ENCODE results near the gene SERPINB6.

Gene SERPINB6

DNA sequence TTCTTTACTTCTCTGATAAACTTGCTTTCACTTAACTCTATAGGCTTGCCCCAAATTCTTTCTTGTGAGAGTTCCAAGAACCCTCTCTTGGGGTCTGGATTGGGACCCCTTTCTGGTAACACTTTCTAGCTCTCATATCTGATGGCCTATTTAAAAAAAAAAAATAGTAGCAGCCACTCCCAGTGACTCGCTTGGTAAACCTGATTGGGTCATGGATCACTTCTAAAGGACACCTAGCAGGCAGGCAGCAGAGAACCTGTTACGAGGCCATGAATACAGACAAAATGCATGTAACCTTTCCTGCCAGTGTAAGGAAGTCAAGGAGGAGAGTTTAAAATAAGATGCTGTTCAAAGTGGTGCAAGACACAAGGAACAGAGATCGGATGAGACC, 9.1 kb upstream of the SERPINB6 start:
- Histone ChIP-seq H3K27me3 (no peaks in the 10 kb centered on the region), H3K4me1 (no peaks in the 10 kb centered on the region), H3K4me3 (ENCODE audit: low read depth, low read length) (no peak overlapping the region), H3K36me3 (no peaks in the 10 kb centered on the region), H3K9me3 (no peaks in the 10 kb centered on the region)
- no peak for DNase-seq
- TF ChIP-seq, protein P1, sequence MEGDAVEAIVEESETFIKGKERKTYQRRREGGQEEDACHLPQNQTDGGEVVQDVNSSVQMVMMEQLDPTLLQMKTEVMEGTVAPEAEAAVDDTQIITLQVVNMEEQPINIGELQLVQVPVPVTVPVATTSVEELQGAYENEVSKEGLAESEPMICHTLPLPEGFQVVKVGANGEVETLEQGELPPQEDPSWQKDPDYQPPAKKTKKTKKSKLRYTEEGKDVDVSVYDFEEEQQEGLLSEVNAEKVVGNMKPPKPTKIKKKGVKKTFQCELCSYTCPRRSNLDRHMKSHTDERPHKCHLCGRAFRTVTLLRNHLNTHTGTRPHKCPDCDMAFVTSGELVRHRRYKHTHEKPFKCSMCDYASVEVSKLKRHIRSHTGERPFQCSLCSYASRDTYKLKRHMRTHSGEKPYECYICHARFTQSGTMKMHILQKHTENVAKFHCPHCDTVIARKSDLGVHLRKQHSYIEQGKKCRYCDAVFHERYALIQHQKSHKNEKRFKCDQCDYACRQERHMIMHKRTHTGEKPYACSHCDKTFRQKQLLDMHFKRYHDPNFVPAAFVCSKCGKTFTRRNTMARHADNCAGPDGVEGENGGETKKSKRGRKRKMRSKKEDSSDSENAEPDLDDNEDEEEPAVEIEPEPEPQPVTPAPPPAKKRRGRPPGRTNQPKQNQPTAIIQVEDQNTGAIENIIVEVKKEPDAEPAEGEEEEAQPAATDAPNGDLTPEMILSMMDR (IDR thresholded peaks at IDR 0.05; ENCODE audit: low read depth, low read length), result no peak

DNA sequence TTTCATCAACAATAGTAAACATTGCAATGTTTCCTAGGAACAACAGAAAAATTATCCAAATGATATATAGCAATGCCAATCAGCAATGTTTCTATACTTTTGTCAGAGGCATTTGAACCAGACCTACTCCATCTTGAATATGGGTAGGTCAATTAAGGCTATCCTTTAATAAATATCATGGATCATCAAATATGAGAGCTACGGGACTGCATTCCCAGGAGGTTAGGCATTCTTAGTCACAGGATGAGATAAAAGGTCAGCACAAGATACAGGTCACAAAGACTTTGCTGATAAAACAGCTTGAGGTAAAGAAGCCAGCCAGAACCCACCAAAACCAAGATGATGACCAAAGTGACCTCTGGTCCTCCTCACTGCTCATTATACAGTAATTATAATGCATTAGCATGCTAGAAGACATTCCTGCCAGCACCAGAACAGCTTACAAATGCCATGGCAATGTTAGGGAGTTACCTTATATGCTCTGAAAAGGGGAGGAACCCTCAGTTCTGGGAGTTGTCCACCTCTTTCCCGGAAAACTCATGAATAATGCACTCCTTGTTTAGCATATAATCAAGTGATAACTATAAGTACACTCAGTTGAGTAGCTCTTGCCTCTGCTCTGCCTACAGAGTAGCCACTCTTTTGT, 8.6 kb upstream of the SERPINB6 start:
- TF ChIP-seq, protein P1 (IDR thresholded peaks at IDR 0.05; ENCODE audit: low read depth, low read length), result no peak
- H3K27me3 ChIP-seq, result no peaks in the 10 kb centered on the region
- no peak overlapping the region for H3K4me3 ChIP-seq (ENCODE audit: low read depth, low read length)
- no peak for DNase-seq
- no peaks in the 10 kb centered on the region for H3K4me1 ChIP-seq
- no peaks in the 10 kb centered on the region for H3K9me3 ChIP-seq
- H3K36me3 ChIP-seq, result no peaks in the 10 kb centered on the region

DNA sequence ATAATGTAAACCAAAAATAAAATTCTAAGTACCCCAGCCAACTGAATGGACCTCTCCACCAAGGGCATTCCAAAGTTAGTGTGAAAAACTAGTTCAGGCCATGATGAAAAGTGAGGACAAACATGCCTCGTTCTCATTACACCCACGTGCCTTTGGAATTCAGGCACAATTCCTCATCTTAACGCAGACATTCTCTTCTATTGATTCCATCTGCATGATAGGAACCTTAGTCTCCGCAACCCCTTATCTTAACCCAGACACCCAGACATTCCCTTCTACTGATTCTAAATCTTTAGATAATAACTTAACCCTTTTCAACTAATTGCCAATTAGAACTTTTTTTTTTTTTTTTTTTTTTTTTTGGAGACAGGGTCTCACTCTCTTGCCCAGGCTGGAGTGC, 7.6 kb upstream of the SERPINB6 start:
- DNase-seq, result no peak
- no peaks in the 10 kb centered on the region for H3K4me1 ChIP-seq
- TF ChIP-seq, protein P1 (IDR thresholded peaks at IDR 0.05; ENCODE audit: low read depth, low read length), result no peak
- no peaks in the 10 kb centered on the region for H3K9me3 ChIP-seq
- H3K4me3 ChIP-seq (ENCODE audit: low read depth, low read length), result no peak overlapping the region
- no peaks in the 10 kb centered on the region for H3K27me3 ChIP-seq
- H3K36me3 ChIP-seq, result no peaks in the 10 kb centered on the region

DNA sequence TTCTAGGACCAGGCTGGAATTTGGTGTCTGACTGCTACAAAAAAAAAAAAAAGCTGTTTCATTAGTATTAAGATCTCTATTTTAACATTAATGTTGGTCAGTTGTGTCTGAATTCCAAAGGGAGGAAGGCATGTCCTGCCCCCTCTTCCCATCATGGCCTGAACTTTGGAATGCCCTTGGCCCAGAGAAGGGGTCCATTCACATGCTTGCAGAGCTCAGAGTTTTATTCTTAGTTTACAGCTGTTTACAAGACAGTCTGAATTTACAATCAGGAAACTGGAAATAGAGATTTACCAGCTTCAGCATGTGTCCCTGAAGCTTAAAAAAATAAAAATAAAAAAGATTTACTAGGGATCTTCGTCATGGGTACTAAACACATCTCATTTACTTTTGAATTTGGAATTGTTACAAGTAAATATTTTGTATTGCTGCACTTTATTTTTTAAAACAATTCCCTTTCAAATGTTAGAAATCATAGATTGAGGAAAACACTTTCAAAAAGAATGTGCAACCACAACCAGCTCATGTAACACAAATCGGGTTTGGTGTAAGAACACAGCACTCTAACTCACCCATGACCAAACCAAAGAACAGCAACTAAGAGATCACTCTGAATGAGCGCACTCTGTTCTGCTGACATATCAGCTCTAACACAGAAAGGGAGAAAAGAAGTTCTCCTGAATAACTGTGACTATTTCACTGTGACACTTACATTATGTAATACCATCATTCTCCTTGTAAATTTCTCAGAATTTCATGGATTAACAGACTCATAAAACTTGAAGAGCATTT, 6.6 kb upstream of the SERPINB6 start:
- Histone ChIP-seq H3K4me3 (ENCODE audit: low read depth, low read length) (no peak overlapping the region), H3K27me3 (no peaks in the 10 kb centered on the region), H3K9me3 (no peaks in the 10 kb centered on the region), H3K36me3 (no peaks in the 10 kb centered on the region), H3K4me1 (no peaks in the 10 kb centered on the region)
- no peak for DNase-seq
- TF ChIP-seq, protein P1 (IDR thresholded peaks at IDR 0.05; ENCODE audit: low read depth, low read length), result no peak

DNA sequence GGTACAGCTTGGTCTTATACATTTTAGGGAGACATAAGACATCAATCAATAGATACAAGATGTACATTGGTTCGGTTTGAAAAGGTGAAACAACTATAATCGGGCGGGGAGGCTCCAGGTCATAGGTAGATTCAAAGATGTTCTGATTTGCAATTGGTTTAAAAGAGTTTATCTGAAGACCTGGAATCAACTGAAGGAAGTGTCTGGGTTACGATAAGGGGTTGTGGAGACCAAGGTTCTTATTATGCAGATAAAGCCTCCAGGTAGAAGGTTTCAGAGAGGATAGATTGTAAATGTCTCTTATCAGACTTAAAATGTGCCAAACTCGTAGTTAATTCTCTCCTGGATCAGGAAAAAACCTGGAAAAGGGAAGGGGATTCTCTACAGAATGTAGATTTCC, 5.9 kb upstream of the SERPINB6 start:
- Histone ChIP-seq H3K36me3 (no peaks in the 10 kb centered on the region), H3K27me3 (no peaks in the 10 kb centered on the region), H3K4me1 (no peaks in the 10 kb centered on the region), H3K9me3 (no peaks in the 10 kb centered on the region), H3K4me3 (ENCODE audit: low read depth, low read length) (no peak overlapping the region)
- TF ChIP-seq, protein P1 (IDR thresholded peaks at IDR 0.05; ENCODE audit: low read depth, low read length), result no peak
- no peak for DNase-seq

DNA sequence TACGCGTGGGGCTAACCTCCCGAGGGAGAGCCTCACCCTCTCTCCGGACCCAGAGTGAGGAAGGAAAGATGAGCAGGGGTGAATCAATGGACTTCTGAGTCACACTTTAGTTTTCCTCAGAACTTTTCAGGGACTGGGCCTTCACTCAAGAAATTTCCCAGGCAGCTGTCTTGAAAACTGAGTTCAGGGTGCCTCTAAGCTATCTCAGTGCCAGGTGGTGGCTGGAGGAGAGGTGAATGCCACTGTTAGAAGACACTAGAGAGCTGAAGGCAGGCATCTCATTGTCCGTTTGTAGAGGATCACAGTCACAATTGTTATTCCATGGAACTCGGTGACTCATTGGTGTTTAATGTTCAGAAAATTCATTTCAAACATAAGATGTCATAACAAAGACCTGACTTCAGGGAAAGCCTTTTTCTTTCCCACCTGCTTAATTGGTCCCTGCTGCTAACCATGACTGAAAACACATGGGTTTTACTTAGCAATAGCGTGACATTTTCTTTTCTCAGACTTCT, 5.3 kb upstream of the SERPINB6 start:
- Histone ChIP-seq H3K4me1 (no peaks in the 10 kb centered on the region), H3K27me3 (no peaks in the 10 kb centered on the region), H3K36me3 (no peaks in the 10 kb centered on the region), H3K4me3 (ENCODE audit: low read depth, low read length) (no peak overlapping the region), H3K9me3 (no peaks in the 10 kb centered on the region)
- TF ChIP-seq, protein P1 (IDR thresholded peaks at IDR 0.05; ENCODE audit: low read depth, low read length), result no peak
- DNase-seq, result no peak

Data from BE2C (cell line).